ENCODE measurements around the gene CA10.

The CA10 gene

GRCh38 chr17:52157603-52158449 lies 688 bp downstream of the CA10 start:
- Histone ChIP-seq H4K20me1 (ENCODE audit: control insufficient read depth, insufficient read depth, low read depth, low read length) (no peaks in the 10 kb centered on the region), H3K9me2 (replicated peaks; ENCODE audit: control insufficient read depth, low read length) (no peaks in the 10 kb centered on the region; the same call in 1 of the 2 replicates), H3K4me3 (ENCODE audit: low read length) (no peak overlapping the region), H3K27me3 (ENCODE audit: control insufficient read depth, low read length) (no peaks in the 10 kb centered on the region), H3K79me2 (ENCODE audit: control insufficient read depth, low read length) (no peaks in the 10 kb centered on the region), H3K27ac (ENCODE audit: low read depth, low read length) (no peak overlapping the region), H3K4me1 (ENCODE audit: control insufficient read depth, low read length) (no peaks in the 10 kb centered on the region), H3K9me3 (ENCODE audit: control insufficient read depth, insufficient read depth, low read length) (no peaks in the 10 kb centered on the region; the same call in 1 of the 2 replicates), H3K4me2 (ENCODE audit: low read length) (no peak overlapping the region), H3F3A (ENCODE audit: control insufficient read depth, insufficient read depth) (no peaks in the 10 kb centered on the region), H3K36me3 (ENCODE audit: control insufficient read depth, low read length) (no peaks in the 10 kb centered on the region)
- TF ChIP-seq CTCF (IDR thresholded peaks at IDR 0.05; ENCODE audit: low read depth, low read length, poor library complexity, severe bottlenecking), result no peak
- no peak for TF ChIP-seq EZH2phosphoT487 (IDR thresholded peaks at IDR 0.05; ENCODE audit: borderline replicate concordance, low read length)

DNA sequence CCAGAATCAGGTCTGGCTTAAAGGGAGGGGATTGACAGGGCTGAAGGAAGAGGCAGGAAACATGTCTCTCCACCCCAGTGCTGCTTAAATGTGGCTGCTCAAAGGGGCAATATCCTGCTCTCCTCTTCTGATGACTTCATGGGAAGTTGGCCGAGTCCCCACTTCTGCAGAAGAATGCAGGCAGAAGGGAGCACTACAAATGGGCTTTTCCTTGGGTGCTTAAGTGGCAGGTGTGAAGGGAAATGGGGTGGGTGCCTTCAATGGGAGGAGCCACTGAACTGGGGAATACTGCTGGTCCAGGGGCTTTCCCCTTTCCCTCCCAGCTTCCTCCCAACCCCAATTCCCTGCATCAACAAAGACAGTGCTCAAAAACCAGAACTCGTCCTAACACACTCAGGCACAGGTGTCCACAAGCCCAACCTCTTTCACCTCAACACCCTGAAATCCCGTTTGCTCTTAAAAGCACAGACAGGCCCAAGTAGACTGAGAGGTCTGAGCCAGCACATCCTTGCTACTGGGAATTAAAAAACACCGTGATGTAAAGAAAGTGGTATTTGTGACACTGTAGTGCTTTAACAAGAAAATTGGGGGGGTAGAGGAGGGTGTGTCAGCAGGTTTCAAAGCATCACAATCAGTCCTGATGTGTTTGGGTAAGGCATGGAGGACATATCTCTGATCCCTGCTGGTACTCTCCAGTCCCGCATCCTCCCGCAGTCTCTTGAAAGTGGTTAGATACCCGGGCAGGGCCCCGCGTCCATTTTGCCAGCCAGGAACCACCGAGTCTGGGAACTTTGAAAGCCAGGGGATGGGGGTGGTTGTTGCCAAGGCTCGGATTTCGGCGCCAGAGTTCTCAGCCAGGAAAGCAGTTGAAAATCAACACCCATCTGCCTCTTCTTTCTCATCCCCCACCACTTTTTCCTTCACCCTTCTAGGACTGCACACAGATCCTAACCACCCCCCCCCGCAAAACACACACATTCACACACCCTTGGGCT lies 1.6 kb downstream of the CA10 start:
- Histone ChIP-seq H3K4me1 (ENCODE audit: control insufficient read depth, low read length) (no peaks in the 10 kb centered on the region), H3K27me3 (ENCODE audit: control insufficient read depth, low read length) (no peaks in the 10 kb centered on the region), H4K20me1 (ENCODE audit: control insufficient read depth, insufficient read depth, low read depth, low read length) (no peaks in the 10 kb centered on the region), H3K36me3 (ENCODE audit: control insufficient read depth, low read length) (no peaks in the 10 kb centered on the region), H3K79me2 (ENCODE audit: control insufficient read depth, low read length) (no peaks in the 10 kb centered on the region), H3K4me2 (ENCODE audit: low read length) (no peak overlapping the region), H3F3A (ENCODE audit: control insufficient read depth, insufficient read depth) (no peaks in the 10 kb centered on the region), H3K27ac (ENCODE audit: low read depth, low read length) (no peak overlapping the region), H3K9me3 (ENCODE audit: control insufficient read depth, insufficient read depth, low read length) (no peaks in the 10 kb centered on the region; the same call in 1 of the 2 replicates), H3K4me3 (ENCODE audit: low read length) (no peak overlapping the region), H3K9me2 (replicated peaks; ENCODE audit: control insufficient read depth, low read length) (no peaks in the 10 kb centered on the region; the same call in 1 of the 2 replicates)
- TF ChIP-seq CTCF (IDR thresholded peaks at IDR 0.05; ENCODE audit: low read depth, low read length, poor library complexity, severe bottlenecking), result no peak
- TF ChIP-seq EZH2phosphoT487 (IDR thresholded peaks at IDR 0.05; ENCODE audit: borderline replicate concordance, low read length), result no peak

- Histone ChIP-seq H3K4me1 (ENCODE audit: control insufficient read depth, low read length) (no peaks in the 10 kb centered on the region), H3K4me2 (ENCODE audit: low read length) (no peak overlapping the region), H3K4me3 (ENCODE audit: low read length) (no peak overlapping the region), H3K79me2 (ENCODE audit: control insufficient read depth, low read length) (no peaks in the 10 kb centered on the region), H3K36me3 (ENCODE audit: control insufficient read depth, low read length) (no peaks in the 10 kb centered on the region), H3K9me3 (ENCODE audit: control insufficient read depth, insufficient read depth, low read length) (no peaks in the 10 kb centered on the region; the same call in 1 of the 2 replicates), H3K27ac (ENCODE audit: low read depth, low read length) (no peak overlapping the region), H3K27me3 (ENCODE audit: control insufficient read depth, low read length) (no peaks in the 10 kb centered on the region), H3K9me2 (replicated peaks; ENCODE audit: control insufficient read depth, low read length) (no peaks in the 10 kb centered on the region; the same call in 1 of the 2 replicates), H3F3A (ENCODE audit: control insufficient read depth, insufficient read depth) (no peaks in the 10 kb centered on the region), H4K20me1 (ENCODE audit: control insufficient read depth, insufficient read depth, low read depth, low read length) (no peaks in the 10 kb centered on the region)
- TF ChIP-seq CTCF (IDR thresholded peaks at IDR 0.05; ENCODE audit: low read depth, low read length, poor library complexity, severe bottlenecking), result no peak
- no peak for TF ChIP-seq EZH2phosphoT487 (IDR thresholded peaks at IDR 0.05; ENCODE audit: borderline replicate concordance, low read length)
These were observed 3.2 kb downstream of the CA10 start for GRCh38 chr17:52155301-52155700.

Measured in DOHH2 (cell line).